Naive thymus-derived CD8-positive, alpha-beta T cell (primary cell): ENCODE data around the gene CCNY. TPM values are rescaled to one million over a fixed set of nuclear protein-coding genes. Genes with fewer than 3 reads are reported as not detected.
A peak's percentile ranks its signal among the peaks of the same experiment; 100 is the strongest.
"Not testable (repeated sequence)": the region's sequence is repeated elsewhere in the genome, so short reads cannot be mapped to it uniquely, and the experiment has no call there.

ENCODE experiments used
- ATAC-seq, 2 donors: fragments of 150-1000 bp; cut with Tn5 transposase in 1 of 2; sonication (Bioruptor Pico), chemical (Tn5 transposase) in 1 of 2; 1 replicate in 1 of 2; 2 replicates in 1 of 2; pipeline ENCODE4 v1.10.0; 2021; ENCODE audit warnings: mild to moderate bottlenecking in 2 of 2, moderate library complexity in 2 of 2
- POLR2A ChIA-PET: fragments of 350-600 bp; sonication (Branson Sonifier 250); formaldehyde crosslinking; loops from one replicate; lab custom pipeline; 2021; ENCODE audit warnings: antibody characterized with exemption; lab: Charles Lee
- DNase-seq, 10 donors: peaks; one replicate each; pipeline versions ENCODE4 v3.0.0 to v3.0.0-alpha.2; 2020 to 2022
- H3K27ac Mint-ChIP-seq, 10 donors: one replicate each; pipeline ENCODE4 v1.8.0; 2020 to 2022; ENCODE audit warnings: mild to moderate bottlenecking in 10 of 10, mixed read lengths in 10 of 10, moderate library complexity in 4 of 10, inconsistent platforms in 1 of 10
- H3K27me3 Mint-ChIP-seq, 5 donors: one replicate each; pipeline ENCODE4 v1.8.0; 2021 to 2022; ENCODE audit warnings: mixed read lengths in 5 of 5
- H3K36me3 Mint-ChIP-seq, 3 donors: one replicate each; pipeline ENCODE4 v1.8.0; 2020 to 2022; ENCODE audit warnings: mixed read lengths in 3 of 3, mild to moderate bottlenecking in 2 of 3, inconsistent platforms in 1 of 3
- H3K4me1 Mint-ChIP-seq, 4 donors: one replicate each; pipeline ENCODE4 v1.8.0; 2021 to 2022; ENCODE audit warnings: mixed read lengths in 4 of 4
- H3K4me3 Mint-ChIP-seq, 10 donors: one replicate each; pipeline ENCODE4 v1.8.0; 2020 to 2022; ENCODE audit warnings: mild to moderate bottlenecking in 10 of 10, mixed read lengths in 10 of 10, moderate library complexity in 6 of 10, inconsistent platforms in 1 of 10
- H3K9me3 Mint-ChIP-seq, 9 donors: one replicate each; pipeline ENCODE4 v1.8.0; 2020 to 2022; ENCODE audit warnings: mixed read lengths in 9 of 9, mild to moderate bottlenecking in 3 of 9, inconsistent platforms in 1 of 9, moderate library complexity in 1 of 9
- polyA plus RNA-seq, 3 donors: library from polyadenylated mRNA; unstranded; fragments of 300-500 nt; fragmentation: Illumina TruSeq; gene quantifications; one replicate each; pipeline ENCODE4 v1.2.3, GENCODE V29; 2021
- total RNA-seq, 8 experiments: library from RNA in 2 of 8; stranded (reverse) in 2 of 8; gene quantifications; one replicate each; pipeline ENCODE4 v1.2.3 and lab custom pipeline; 2021 to 2026

The CCNY gene
- total RNA-seq (10 to 100 TPM; 72.6 to 78.6 TPM), polyA plus RNA-seq (10 to 100 TPM; 11.0 to 25.5 (median 24.0) TPM), total RNA-seq (lab: John Stamatoyannopoulos, UW) (89.6 to 124 (median 105) reads per million in 6 experiments)

GRCh38 chr10:35336084-35336831 lies at the start of gene CCNY:
CCNY (plus strand) TSS chr10:35336509; CDS start chr10:35337054, 545 bp downstream.
- Mint-ChIP-seq H3K27me3 (no peaks in the 10 kb centered on the region), H3K4me1 (peaks cover 42 to 75% (median 72%) of the 10 kb centered on the region in 4 donors), H3K27ac (peak within 1 kb of the TSS; percentile 85 to 96 (median 93)), H3K36me3 (peaks cover 0 to 15% (median 3%) of the 10 kb centered on the region in 3 donors), H3K4me3 (peak within 1 kb of the TSS; percentile 85 to 94 (median 90)), H3K9me3 (no peaks in the 10 kb centered on the region)
- DNase-seq (peak; percentile 59 to 87 (median 76)), ATAC-seq (peak; percentile 83 to 87)
- POLR2A ChIA-PET = interaction anchor here (1.6 to 1.8 kb wide), 2 partner anchors 10 to 210 kb away, joined by 4 to 6 read pairs; partner anchors contain the start of gene CREM

DNA sequence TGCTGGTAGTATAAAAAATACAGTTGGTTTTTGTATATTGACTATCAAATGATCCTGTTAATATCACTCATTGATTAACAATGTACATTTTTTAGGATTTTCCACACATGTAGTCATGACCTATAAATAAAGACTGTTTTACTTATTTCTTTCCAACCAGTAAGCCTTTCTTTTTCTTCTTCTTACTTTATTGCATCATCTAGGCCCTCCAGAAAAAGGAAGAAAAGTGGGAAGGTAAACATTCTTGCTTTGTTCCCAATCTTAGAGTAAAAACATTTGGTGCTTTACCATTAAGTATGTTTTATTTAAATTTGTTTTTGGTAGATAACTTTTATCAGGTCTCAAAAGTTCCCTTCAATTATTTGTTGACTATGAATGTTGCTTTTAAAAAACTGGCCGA lies 47.1 kb upstream of the CCNY start:
- POLR2A ChIA-PET = no interaction called here

DNA sequence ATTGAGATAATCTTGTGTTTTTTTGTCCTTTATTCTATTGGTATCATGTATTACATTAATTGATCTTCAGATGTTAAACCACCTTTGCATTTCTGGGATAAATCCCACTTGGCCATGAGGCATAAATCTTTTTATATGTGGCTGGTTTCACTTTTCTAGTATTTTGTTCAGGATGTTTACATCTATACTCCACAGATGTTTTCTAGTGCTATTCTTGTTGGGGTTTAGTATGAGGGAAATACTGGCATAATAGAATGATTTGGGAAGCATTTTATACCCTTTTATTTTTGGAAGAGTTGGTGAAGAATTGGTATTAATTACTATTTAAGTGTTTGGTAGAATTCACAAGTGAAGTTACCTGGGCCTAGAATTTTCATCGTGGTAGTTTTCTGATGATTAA lies 41.8 kb upstream of the CCNY start:
- no peak overlapping the region for H3K4me3 Mint-ChIP-seq
- peaks cover 5 to 14% (median 9%) of the 10 kb centered on the region in 3 donors for H3K36me3 Mint-ChIP-seq
- no peaks in the 10 kb centered on the region for H3K4me1 Mint-ChIP-seq
- H3K27me3 Mint-ChIP-seq = peaks cover 3 to 14% (median 5%) of the 10 kb centered on the region in 5 donors
- ATAC-seq = no peak
- peak overlapping the region in 1 of 10 donors; percentile 5 for H3K27ac Mint-ChIP-seq
- peaks cover 0 to 5% (median 0%) of the 10 kb centered on the region in 9 donors for H3K9me3 Mint-ChIP-seq
- POLR2A ChIA-PET = no interaction called here
- DNase-seq = no peak

More for the DNA sequence above, 47.1 kb upstream of the CCNY start:
- DNase-seq (no peak), ATAC-seq (no peak)
- Mint-ChIP-seq H3K4me1 (no peaks in the 10 kb centered on the region), H3K27me3 (no peaks in the 10 kb centered on the region), H3K4me3 (no peak overlapping the region), H3K36me3 (peaks cover 0 to 2% (median 0%) of the 10 kb centered on the region in 3 donors), H3K9me3 (no peaks in the 10 kb centered on the region), H3K27ac (no peak overlapping the region)

GRCh38 chr10:35299016-35299415 lies 37.3 kb upstream of the CCNY start:
- H3K27me3 Mint-ChIP-seq = peaks cover 7 to 28% (median 12%) of the 10 kb centered on the region in 5 donors
- no peak overlapping the region for H3K27ac Mint-ChIP-seq
- peaks cover 0 to 6% (median 0%) of the 10 kb centered on the region in 4 donors for H3K4me1 Mint-ChIP-seq
- peaks cover 0 to 5% (median 0%) of the 10 kb centered on the region in 9 donors for H3K9me3 Mint-ChIP-seq
- no peak for DNase-seq
- ATAC-seq = no peak
- POLR2A ChIA-PET = no interaction called here
- peaks cover 5 to 12% (median 9%) of the 10 kb centered on the region in 3 donors for H3K36me3 Mint-ChIP-seq
- no peak overlapping the region for H3K4me3 Mint-ChIP-seq

- DNase-seq (peak in 1 of 10 donors; percentile 5), ATAC-seq (no peak)
- Mint-ChIP-seq H3K36me3 (peaks cover 5 to 9% (median 8%) of the 10 kb centered on the region in 3 donors), H3K9me3 (peaks cover 0 to 5% (median 0%) of the 10 kb centered on the region in 9 donors), H3K27me3 (peaks cover 4 to 39% (median 17%) of the 10 kb centered on the region in 5 donors), H3K4me1 (peaks cover 0 to 6% (median 0%) of the 10 kb centered on the region in 4 donors), H3K27ac (no peak overlapping the region), H3K4me3 (no peak overlapping the region)
- POLR2A ChIA-PET = no interaction called here
Observed at GRCh38 chr10:35300063-35300699, 36.1 kb upstream of the CCNY start.

DNA sequence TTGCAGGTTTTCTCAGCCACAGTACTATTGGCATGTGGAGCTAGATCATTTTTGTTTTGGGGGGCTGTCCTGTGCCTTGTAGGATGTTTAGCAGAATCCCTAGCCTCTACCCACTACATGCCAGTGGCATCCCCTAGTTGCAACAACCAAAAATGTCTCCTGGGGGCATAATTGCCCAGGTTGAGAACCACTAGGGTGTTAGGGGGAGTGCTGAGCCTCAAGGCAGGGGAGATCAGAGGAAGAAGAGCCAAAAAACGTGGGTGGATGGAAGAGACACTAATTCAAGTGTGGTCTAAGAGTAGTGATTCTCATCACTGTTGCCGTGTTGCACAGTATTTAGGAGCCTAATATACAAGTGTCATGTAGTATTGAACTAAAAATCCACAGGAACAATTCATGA lies 31.7 kb upstream of the CCNY start:
- H3K36me3 Mint-ChIP-seq = no peaks in the 10 kb centered on the region
- H3K9me3 Mint-ChIP-seq = no peaks in the 10 kb centered on the region
- no peak overlapping the region for H3K27ac Mint-ChIP-seq
- H3K27me3 Mint-ChIP-seq = peaks cover 16 to 56% (median 23%) of the 10 kb centered on the region in 5 donors
- no peak for DNase-seq
- no peak overlapping the region for H3K4me3 Mint-ChIP-seq
- no peak for ATAC-seq
- H3K4me1 Mint-ChIP-seq = peaks cover 5 to 8% (median 7%) of the 10 kb centered on the region in 4 donors
- POLR2A ChIA-PET = no interaction called here

DNA sequence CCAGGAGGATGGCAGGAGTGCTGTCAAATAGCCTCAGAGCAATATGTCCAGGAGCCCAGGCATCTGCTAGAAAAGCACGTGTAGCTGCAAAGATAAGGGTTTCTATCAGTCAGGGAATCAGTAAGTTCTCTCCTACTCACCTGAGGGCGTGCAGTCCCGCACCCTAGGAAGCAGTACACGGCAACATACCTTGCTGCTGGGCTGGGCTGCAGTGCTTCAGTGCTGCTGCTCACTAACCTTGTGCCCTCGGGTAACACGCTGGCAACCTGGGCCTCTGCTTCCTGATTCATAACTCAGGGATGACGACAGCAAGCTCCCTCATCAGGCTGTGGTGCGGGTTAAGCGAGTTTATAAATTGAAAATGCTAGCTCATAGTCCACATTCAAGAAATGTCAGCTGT lies 29.5 kb upstream of the CCNY start:
- ATAC-seq = no peak
- Mint-ChIP-seq H3K9me3 (no peaks in the 10 kb centered on the region), H3K27ac (peak overlapping the region in 1 of 10 donors; percentile 18), H3K4me1 (peaks cover 0 to 8% (median 6%) of the 10 kb centered on the region in 4 donors), H3K27me3 (peaks cover 16 to 47% (median 23%) of the 10 kb centered on the region in 5 donors), H3K4me3 (no peak overlapping the region), H3K36me3 (no peaks in the 10 kb centered on the region)
- no peak for DNase-seq
- POLR2A ChIA-PET = no interaction called here

DNA sequence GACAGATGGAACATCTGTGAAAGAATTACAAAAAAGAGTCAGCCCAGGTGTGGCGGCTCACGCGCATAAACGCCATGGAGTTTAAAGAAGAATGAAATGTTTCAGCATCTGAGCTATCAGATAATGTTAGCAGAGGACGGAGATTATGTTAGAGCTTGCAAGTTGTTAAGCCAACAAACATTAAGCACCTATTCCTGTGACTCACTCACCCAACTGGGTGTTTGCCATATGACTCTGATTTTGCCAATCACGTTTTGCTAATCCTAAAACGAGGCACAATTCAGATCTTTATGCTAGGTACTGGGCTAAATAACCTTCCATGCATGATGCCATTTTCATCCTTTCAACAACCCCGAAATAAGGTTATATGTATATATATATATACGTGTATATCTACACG lies 29.0 kb upstream of the CCNY start:
- H3K36me3 Mint-ChIP-seq = no peaks in the 10 kb centered on the region
- H3K27ac Mint-ChIP-seq = no peak overlapping the region
- peaks cover 16 to 47% (median 23%) of the 10 kb centered on the region in 5 donors for H3K27me3 Mint-ChIP-seq
- ATAC-seq (no peak), DNase-seq (no peak)
- no peak overlapping the region for H3K4me3 Mint-ChIP-seq
- POLR2A ChIA-PET = no interaction called here
- H3K9me3 Mint-ChIP-seq = no peaks in the 10 kb centered on the region
- peaks cover 0 to 8% (median 6%) of the 10 kb centered on the region in 4 donors for H3K4me1 Mint-ChIP-seq

DNA sequence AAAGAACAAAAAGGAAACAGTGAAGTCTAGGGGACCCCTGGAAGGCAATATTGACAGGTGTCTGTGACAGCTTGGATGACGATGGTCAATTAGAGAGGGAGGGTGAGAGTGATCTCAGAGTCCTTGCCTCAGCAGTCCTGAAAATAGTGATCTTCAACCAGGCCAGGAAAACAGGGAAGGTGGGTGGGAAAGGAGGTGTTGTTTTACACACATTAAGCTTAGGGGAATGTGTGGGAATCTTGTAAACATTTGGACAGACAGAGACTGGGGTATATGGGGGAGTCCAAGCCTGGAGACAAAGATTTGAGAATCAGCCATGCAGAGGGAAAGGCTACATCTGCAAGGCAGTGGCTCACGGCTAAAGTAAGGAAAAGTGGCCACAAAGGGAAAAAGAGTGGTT lies 27.5 kb upstream of the CCNY start:
- H3K4me3 Mint-ChIP-seq = peak overlapping the region in 2 of 10 donors; percentile 5 to 46
- H3K27ac Mint-ChIP-seq = peak overlapping the region in 1 of 10 donors; percentile 54
- ATAC-seq = no peak
- H3K36me3 Mint-ChIP-seq = peaks cover 0 to 6% (median 0%) of the 10 kb centered on the region in 3 donors
- peaks cover 0 to 10% (median 6%) of the 10 kb centered on the region in 4 donors for H3K4me1 Mint-ChIP-seq
- no peak for DNase-seq
- H3K27me3 Mint-ChIP-seq = peaks cover 15 to 44% (median 23%) of the 10 kb centered on the region in 5 donors
- POLR2A ChIA-PET = no interaction called here
- H3K9me3 Mint-ChIP-seq = peaks cover 0 to 11% (median 3%) of the 10 kb centered on the region in 9 donors

- Mint-ChIP-seq H3K36me3 (peaks cover 13 to 30% (median 28%) of the 10 kb centered on the region in 3 donors), H3K9me3 (peaks cover 6 to 29% (median 11%) of the 10 kb centered on the region in 9 donors)
- H3K4me1 Mint-ChIP-seq, H3K27ac Mint-ChIP-seq, H3K4me3 Mint-ChIP-seq, H3K27me3 Mint-ChIP-seq, ATAC-seq, DNase-seq: not testable (repeated sequence)
- POLR2A ChIA-PET = interaction anchor here (1.2 kb wide), 1 partner anchor 187 kb away, joined by 4 read pairs; the partner anchor contains the start of gene CREM
Observed at GRCh38 chr10:35314142-35314541, 22.2 kb upstream of the CCNY start.

- Mint-ChIP-seq H3K27ac (peak overlapping the region in 1 of 10 donors; percentile 53), H3K9me3 (peaks cover 6 to 29% (median 11%) of the 10 kb centered on the region in 9 donors), H3K36me3 (peaks cover 13 to 32% (median 30%) of the 10 kb centered on the region in 3 donors)
- H3K4me3 Mint-ChIP-seq, H3K4me1 Mint-ChIP-seq, ATAC-seq, DNase-seq, POLR2A ChIA-PET, H3K27me3 Mint-ChIP-seq: not testable (repeated sequence)
Observed at GRCh38 chr10:35315235-35315634, 21.1 kb upstream of the CCNY start.

- POLR2A ChIA-PET = no interaction called here
- H3K36me3 Mint-ChIP-seq = peaks cover 13 to 43% (median 30%) of the 10 kb centered on the region in 3 donors
- no peak for ATAC-seq
Observed at GRCh38 chr10:35316218-35316967, 19.9 kb upstream of the CCNY start.

More at GRCh38 chr10:35316218-35316967, 19.9 kb upstream of the CCNY start:
- H3K27me3 Mint-ChIP-seq = no peaks in the 10 kb centered on the region
- H3K27ac Mint-ChIP-seq = peak overlapping the region in 3 of 10 donors; percentile 8 to 43 (median 22)
- no peak for DNase-seq
- peaks cover 6 to 29% (median 11%) of the 10 kb centered on the region in 9 donors for H3K9me3 Mint-ChIP-seq
- no peak overlapping the region for H3K4me3 Mint-ChIP-seq
- peaks cover 5 to 12% (median 5%) of the 10 kb centered on the region in 4 donors for H3K4me1 Mint-ChIP-seq
